Stimulated activated CD8-positive, alpha-beta memory T cell treated with anti-CD3 and anti-CD28 coated beads, Interleukin-15, amount 100 ng/mL, for 4 hours (primary cell): ENCODE data around the gene KLF17.
"Not testable (repeated sequence)": the region's sequence is repeated elsewhere in the genome, so short reads cannot be mapped to it uniquely, and the experiment has no call there.

Experiments used
- DNase-seq, 2 donors: peaks; one replicate each; pipeline ENCODE4 v3.0.0-alpha.2; 2020; ENCODE audit warnings: low read depth in 2 of 2

KLF17 gene

DNA sequence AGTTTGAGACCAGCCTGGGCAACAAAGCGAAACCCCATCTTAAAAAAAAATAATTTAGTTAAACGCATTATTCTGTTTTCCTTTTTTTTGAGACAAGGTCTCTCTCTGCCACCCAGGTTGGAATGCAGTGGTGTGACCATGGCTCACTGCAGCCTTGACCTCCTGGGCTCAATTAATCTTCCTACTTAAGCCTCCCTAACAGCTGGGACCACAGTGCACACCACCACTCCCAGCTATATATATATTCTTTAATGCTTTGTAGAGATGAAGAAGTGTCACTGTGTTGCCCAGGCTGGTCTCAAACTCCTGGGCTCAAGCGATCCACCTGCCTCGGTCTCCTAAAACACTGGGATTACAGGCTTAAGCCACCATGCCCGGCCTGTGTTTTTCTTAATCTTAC lies 7.7 kb upstream of the KLF17 start:
- no peak for DNase-seq

DNA sequence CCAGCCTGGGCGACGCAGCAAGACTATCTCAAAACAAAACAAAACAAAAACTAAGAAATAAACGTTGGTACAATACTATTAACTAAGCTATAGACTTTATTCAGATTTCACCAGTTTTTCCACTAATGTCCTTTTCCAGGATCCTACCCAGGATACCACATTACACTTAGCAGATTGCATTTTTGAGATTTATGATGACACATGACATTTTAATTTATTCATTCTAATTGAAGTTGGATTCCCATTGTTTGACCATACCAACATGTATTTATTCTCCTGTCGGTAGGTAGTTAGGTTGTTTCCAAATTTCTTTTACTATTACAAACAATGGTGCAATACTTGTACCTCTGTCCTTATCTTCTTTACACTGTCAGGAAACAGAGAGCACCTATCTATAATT lies 6.8 kb upstream of the KLF17 start:
- DNase-seq: no peak

DNA sequence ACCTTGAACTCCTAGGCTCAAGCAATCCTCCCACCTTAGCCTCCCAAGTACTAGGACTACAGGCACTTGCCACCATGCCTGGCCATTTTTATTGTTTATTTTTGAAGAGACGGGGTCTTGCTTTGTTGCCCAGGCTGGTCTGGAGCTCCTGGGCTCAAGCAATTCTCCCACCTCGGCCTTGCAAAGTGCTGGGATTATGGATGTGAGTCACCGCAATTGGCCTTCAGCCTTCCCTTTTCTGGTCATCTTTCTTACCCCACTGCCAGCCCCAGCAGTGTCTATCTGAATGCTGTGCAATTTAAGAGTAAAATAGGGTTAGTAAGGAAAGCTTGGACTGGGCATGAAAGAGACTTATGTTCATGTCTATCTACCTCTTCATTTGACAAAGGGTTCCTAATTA lies 6.1 kb upstream of the KLF17 start:
- DNase-seq: no peak

DNA sequence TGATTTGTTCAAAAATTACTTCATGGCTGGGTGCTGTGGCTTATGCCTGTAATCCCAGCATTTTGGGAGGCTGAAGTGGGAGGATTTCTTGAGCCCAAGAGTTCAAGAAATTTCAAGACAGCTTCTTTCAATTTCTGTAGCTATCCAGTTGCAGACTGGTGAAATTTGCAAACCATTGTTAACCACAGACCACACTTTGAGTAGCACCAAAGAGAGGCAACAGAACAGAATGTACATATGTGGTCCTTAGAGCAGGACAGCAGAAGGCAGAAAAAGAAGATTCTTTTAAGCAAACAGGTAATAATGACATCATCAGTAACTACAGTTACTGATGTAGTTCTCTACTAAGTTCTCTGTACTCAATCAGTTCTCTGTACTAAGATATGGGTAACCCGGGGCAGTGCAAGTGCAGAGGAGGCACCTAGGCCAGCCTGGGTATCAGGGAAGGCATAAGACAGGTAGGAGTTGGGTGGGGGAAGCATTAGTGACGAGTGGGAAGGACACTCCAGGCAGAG lies 5.5 kb upstream of the KLF17 start:
- no peak for DNase-seq

DNA sequence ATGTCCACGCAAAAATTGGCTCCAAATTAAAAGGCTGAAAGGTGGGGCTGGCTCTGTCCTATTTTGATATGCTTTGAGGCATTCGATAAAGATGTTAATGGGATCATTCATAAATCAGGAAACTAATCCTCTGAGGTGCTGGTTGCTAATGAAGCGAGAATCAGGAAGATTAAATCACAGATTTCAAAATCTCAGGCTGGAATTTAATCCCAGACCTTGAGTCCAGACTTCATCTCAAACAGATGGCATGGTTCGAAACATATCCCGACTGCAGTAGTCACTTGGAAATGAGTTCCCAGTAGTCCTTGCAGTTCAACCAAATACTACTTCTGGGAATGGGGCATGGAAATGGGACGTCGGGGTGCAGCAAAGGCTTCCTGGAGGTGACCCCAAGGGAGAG lies 4.5 kb upstream of the KLF17 start:
- no peak for DNase-seq

DNA sequence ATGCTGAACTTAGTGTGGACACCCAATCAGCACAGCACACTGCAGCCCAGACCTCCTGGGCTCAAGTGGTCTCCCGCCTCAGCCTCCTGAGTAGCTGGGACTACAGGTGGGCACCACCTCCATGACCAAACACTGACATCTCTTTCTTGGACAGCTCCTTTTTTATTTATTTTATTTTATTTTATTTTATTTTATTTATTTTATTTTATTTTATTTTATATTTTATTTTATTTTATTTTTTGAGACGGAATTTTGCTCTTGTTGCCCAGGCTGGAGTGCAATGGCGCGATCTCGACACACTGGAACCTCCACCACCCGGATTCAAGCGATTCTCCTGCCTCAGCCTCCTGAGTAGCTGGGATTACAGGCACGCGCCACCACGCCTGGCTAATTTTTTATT lies 1.3 kb upstream of the KLF17 start:
- DNase-seq: not testable (repeated sequence)

DNA sequence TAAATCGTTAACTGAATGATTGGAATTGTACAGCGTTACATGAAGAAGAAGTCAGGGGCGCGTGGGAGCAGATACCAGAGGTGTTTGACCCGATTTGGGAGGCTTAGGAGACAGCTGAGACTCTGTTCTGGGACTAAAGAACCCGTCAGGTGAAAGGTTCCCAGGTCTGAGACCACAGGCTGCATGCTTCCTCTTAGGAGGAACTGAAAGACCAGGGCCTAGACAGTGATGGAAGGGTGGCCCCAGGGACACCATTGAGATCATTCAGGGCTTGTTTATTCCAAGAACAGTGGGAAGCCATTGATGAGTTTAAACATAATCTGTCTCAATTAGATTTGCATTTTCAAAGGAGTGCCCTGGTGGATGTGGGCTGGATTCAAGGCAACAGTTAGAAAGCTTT lies 904 bp downstream of the KLF17 start:
- DNase-seq: no peak

GRCh38 chr1:44120398-44120949 lies 1.9 kb downstream of the KLF17 start:
- DNase-seq: no peak

- no peak for DNase-seq
Measured at GRCh38 chr1:44129616-44130500, 11.2 kb downstream of the KLF17 start.

GRCh38 chr1:44131411-44131810 lies 12.8 kb downstream of the KLF17 start:
- no peak for DNase-seq

- DNase-seq: no peak
Measured at GRCh38 chr1:44134071-44134920, 15.7 kb downstream of the KLF17 start.

GRCh38 chr1:44135886-44136285 lies 17.3 kb downstream of the KLF17 start:
- no peak for DNase-seq

DNA sequence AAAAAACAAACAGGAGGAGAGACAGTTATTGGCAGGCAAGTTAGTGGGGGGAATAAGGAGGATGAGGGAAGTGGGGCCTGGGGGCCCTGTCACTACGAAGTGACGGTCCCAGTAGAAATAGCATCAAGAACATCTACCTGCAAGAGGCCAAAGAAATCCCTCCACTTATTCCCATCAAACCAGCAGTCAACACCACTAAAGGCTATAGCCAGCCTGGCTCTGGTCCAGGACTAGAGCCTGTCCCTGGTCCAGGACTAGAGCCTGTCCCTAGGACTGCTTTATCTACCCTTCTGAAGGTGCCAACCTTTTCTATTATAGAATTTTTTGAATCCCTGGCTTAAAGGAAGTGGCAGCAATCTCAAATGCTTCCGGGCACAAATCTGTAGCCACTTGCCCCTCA lies 19.6 kb downstream of the KLF17 start:
- DNase-seq: no peak

- not testable (repeated sequence) for DNase-seq
Measured at GRCh38 chr1:44139565-44139964, 20.9 kb downstream of the KLF17 start.

DNA sequence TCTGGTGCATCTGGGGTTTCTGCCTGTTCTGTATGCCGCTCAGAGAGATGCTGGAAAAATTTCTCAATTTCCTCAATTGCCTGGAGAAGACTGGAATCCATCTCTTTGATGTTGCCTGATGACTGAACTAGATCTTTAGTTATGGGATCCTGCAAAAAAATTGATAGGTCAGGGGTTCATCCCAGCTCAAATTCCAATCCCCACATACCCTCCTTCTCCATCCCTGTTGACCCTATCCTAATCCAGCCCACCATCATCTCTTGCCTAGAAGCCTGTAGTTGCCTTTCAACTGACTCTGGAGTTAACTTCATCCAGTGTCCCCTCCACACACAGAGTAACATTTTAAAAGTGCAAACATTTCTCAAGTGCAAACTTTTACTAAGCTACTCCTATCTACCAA lies 22.9 kb downstream of the KLF17 start, which contains the start of gene KLF18:
KLF18 (minus strand) TSS at position 101 of the 400 bp plus-strand sequence; CDS start at position 101, 0 bp downstream.
- DNase-seq: no peak

DNA sequence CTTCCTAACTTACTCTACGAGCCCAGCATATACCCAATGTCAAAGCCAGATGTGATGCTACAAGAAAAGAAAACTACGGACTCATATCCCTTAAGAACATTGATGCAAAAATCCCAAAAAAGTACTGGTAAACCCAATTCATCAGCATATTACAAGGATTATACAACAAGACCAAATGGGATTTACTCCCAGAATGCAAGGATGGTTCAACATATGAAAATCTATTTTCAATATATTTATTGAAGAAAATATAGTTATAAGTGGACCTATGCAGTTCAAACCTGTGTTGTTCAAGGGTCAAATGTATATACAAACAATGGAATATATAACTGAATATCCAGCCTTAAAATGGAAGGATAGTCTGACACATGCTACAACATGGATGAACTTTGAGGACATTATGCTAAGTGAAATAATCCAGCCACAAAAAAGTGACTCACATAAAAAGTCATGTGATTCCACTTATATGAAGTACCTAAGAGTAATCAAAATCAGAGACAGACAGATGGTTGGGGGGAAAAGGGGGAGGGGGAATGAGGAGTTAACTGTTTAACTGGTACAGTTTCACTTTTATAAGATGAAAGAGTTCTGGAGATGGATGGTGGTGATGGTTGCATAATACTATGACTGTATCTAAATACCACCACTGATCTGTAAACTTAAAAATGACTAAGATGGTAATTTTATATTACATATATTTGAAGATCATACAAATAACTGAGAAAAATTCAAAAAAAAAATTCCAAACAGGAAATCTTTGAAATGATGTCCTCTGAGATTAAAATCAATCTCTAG lies 26.5 kb downstream of the KLF17 start:
- DNase-seq: no peak

- DNase-seq: no peak
Measured at GRCh38 chr1:44146536-44147361, 28.1 kb downstream of the KLF17 start.

DNA sequence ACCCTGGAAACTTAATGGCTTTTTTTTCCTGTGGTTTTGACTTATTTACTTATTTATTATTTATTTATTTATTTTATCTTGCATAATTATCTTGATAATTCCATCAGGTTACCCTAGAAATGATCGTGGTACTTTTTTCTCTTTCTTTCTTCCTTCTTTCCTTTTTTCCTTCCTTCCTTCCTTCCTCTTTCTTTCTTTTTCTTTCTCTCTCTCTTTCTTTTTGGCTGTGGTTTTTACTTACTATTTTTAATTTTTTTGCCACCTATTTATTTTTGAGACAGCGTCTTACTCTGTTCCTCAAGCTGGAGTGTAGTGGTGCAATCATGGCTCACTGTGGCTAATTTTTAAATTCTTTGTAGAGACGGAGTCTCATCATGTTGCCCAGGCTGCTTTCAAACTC lies 29.0 kb downstream of the KLF17 start:
- no peak for DNase-seq

DNA sequence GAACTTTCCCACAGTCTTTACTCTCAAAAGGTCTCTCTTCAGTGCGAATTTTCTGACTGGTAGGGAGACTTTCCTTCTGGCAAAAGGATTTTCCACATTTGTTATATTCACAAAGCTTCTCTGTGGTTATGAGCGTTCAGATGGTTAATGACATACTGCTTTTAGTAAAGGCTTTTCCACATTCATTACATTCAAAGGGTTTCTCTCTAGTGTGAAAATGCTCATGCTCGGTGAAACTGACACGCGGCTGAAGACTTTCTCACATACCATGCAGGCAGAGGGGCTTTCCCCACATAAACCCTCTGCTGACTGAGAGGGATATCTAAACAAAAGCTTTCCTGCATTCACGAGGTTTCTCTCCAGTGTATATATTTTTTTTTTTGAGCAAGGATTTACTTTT lies 32.7 kb downstream of the KLF17 start:
- no peak for DNase-seq

- DNase-seq: no peak
Measured at GRCh38 chr1:44151808-44152207, 33.2 kb downstream of the KLF17 start.

DNA sequence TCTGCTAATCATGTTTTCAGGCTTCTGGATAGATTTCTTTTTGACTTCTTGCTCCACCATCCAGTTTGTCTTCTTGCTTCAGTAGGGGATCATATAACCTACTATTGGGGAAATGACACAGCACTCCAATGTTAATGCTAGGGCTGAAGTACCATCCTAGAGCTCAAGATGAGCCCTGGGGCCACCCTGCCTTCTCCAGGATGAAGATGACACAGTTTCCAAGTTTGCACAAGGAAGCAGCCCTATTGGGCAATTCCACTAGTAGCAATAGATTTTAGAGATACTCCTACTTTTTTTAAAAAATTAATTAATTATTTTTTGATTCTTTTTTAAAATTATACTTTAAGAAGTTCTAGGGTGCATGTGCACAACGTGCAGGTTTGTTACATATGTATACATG lies 34.1 kb downstream of the KLF17 start:
- DNase-seq: no peak
